ENCODE results near the gene ELK4. TPM values are rescaled to one million over a fixed set of nuclear protein-coding genes. Genes with fewer than 3 reads are reported as not detected.

ELK4 gene
- total and polyA plus RNA-seq, 2 of the 4 experiments (the other 2 are of a cell fraction): 4.6 to 11.3 TPM

DNA sequence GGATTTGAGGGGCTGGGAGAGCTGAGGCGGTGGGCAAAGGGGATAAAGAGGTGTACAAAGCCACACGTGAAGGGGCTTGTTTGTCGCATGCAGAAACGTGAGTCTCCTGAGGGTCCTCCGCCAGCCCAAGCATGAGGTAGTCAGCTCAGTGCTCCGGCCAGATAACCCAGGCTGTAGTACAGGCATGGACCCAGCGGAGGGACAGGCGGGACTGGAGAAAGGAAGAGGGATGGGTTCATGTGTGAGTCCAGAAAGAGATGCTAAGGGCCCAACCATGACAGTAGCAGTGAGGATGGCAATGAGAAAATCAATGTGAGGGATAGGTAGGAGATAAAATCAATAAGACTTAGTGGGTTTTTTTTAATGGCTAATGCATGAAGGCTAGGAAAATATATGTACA is 13.7 kb upstream of the ELK4 start:
- no peak overlapping the region for H4K91ac ChIP-seq (ENCODE audit: insufficient read depth, low read depth, low read length)
- in situ Hi-C loops (cut with MboI; ENCODE audit: low sequenced_read_pairs): no loop called here
- H2BK20ac ChIP-seq (ENCODE audit: low read depth, low read length): no peak overlapping the region
- H2BK15ac ChIP-seq (ENCODE audit: low read depth, low read length): no peak overlapping the region
- H4K5ac ChIP-seq (ENCODE audit: low read depth, low read length): no peak overlapping the region
- no peak overlapping the region for H3K9ac ChIP-seq (ENCODE audit: low read depth, low read length)
- no peak overlapping the region for H2BK5ac ChIP-seq (ENCODE audit: low read depth, low read length, poor library complexity, severe bottlenecking)
- H3K23ac ChIP-seq (ENCODE audit: low read depth, low read length): no peak overlapping the region
- no peak overlapping the region for H2AFZ ChIP-seq (replicated peaks; ENCODE audit: low read length, poor library complexity)
- H3K9me3 ChIP-seq (ENCODE audit: control insufficient read depth, insufficient read depth, low read length): no peaks in the 10 kb centered on the region
- no peak overlapping the region for H2BK120ac ChIP-seq (ENCODE audit: low read depth, low read length)
- ChIA-PET POLR2A (ENCODE audit: unreplicated experiment) (no interaction called here), CTCF (interaction anchor here (1.7 kb wide), 1 partner anchor 10 kb away, joined by 4 read pairs; no protein-coding TSS in a partner anchor)
- no peak overlapping the region for H3K4ac ChIP-seq (ENCODE audit: low read depth, low read length)
- H2AK5ac ChIP-seq (ENCODE audit: low read depth, low read length): no peak overlapping the region
- H3K79me1 ChIP-seq (ENCODE audit: low read depth in 1 of 2, low read length in 2 of 2): no peaks in the 10 kb centered on the region; a peak in 1 of 4 replicates
- BruUV-seq (replicated peaks): no TSS peak
- no peak overlapping the region for H3K4me2 ChIP-seq (ENCODE audit: low read depth, low read length)
- no peaks in the 10 kb centered on the region for H3K36me3 ChIP-seq (ENCODE audit: control insufficient read depth, insufficient read depth, low read length)
- H3K27me3 ChIP-seq (ENCODE audit: control insufficient read depth, insufficient read depth, low read length): no peaks in the 10 kb centered on the region
- no peak overlapping the region for H3K14ac ChIP-seq (replicated peaks; ENCODE audit: low read depth, low read length)
- TF ChIP-seq POLR2A (IDR thresholded peaks at IDR 0.05; ENCODE audit: low read depth, low read length): no peak
- H3K27ac ChIP-seq (ENCODE audit: insufficient read depth, low read length): no peak overlapping the region
- H3K4me3 ChIP-seq (ENCODE audit: insufficient read depth, low read depth, low read length): no peak overlapping the region
- peaks cover 7% of the 10 kb centered on the region; the same call in 1 of the 2 replicates for H3K9me1 ChIP-seq (ENCODE audit: insufficient read depth, low read length)
- WGBS, 2 experiments (ENCODE audit: extremely low coverage in 2 of 2, insufficient read length in 1 of 2): 90% methylated on average over 5 of the region's 8 CpGs; no CpG with 5 or more reads in 1 of the 2 experiments
- intact Hi-C loops (cut with micrococcal nuclease): no loop called here
- ATAC-seq (ENCODE audit: low read depth) (no peak), DNase-seq (no peak)
- peaks cover 3% of the 10 kb centered on the region; the same call in 1 of the 2 replicates for H3K4me1 ChIP-seq (ENCODE audit: control insufficient read depth, insufficient read depth, low read length)
- H4K8ac ChIP-seq (ENCODE audit: low read depth in 2 of 2, low read length in 2 of 2): no peak overlapping the region
- no peak overlapping the region for H3K18ac ChIP-seq (ENCODE audit: low read depth, low read length)
- no peak overlapping the region for H3K56ac ChIP-seq (ENCODE audit: extremely low read depth, insufficient read depth, low read length)
- dilution Hi-C loops (cut with HindIII; ENCODE audit: low sequenced_read_pairs, unreplicated experiment): no loop called here
- no peaks in the 10 kb centered on the region for H4K20me1 ChIP-seq (ENCODE audit: insufficient read depth, low read length)
- no peak overlapping the region for H2AK9ac ChIP-seq (replicated peaks; ENCODE audit: low read depth, low read length, poor library complexity)
